Stimulated activated CD8-positive, alpha-beta memory T cell treated with anti-CD3 and anti-CD28 coated beads, Interleukin-15, amount 100 ng/mL, for 48 hours (primary cell): Measurements from ENCODE around the gene TXNIP.

Source experiments
- DNase-seq, 2 donors: peaks; one replicate each; pipeline ENCODE4 v3.0.0-alpha.2; 2020; ENCODE audit warnings: low read depth in 2 of 2

The TXNIP gene

DNA sequence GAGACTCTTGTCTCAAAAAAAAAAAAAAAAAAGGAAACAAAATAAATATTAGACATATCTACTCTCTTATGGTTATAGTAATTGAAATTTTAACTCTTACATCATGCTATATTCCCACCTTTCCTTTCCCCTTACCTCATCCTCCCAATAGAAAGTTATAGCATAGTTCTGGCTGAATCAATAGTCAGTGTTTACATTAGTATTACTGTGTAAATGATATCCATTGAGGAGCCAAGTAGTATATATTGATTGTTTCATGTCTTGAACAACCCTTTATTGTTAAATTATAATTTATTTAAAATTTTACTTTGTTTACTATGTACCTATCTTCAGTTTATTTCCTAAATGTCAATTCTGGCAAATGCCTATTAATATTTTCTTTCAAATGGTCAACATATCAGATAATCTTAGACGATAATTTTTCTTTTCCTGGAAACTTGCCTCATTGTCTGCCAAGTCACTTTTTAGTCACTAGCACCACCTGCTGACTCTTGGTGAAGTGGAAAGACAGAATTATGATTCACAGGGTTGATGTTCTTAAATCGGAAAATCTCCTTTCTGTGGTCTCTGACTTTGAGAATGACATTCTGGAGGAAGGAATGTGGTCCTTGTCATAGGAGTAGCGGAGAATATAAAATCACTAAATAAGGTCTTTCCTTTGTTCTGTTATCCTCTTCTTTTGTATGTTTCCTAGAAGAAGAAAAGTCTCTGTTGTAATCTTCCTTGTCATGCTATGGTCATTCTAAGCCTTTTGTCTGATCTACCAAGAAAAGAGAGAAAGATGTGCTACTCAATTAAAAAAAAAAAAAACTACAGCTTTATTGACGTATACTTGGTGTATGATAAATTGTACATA, 16.6 kb upstream of the TXNIP start:
- no peak for DNase-seq

- DNase-seq = no peak
Observed at GRCh38 chr1:146010126-146010738, 13.9 kb upstream of the TXNIP start.

DNA sequence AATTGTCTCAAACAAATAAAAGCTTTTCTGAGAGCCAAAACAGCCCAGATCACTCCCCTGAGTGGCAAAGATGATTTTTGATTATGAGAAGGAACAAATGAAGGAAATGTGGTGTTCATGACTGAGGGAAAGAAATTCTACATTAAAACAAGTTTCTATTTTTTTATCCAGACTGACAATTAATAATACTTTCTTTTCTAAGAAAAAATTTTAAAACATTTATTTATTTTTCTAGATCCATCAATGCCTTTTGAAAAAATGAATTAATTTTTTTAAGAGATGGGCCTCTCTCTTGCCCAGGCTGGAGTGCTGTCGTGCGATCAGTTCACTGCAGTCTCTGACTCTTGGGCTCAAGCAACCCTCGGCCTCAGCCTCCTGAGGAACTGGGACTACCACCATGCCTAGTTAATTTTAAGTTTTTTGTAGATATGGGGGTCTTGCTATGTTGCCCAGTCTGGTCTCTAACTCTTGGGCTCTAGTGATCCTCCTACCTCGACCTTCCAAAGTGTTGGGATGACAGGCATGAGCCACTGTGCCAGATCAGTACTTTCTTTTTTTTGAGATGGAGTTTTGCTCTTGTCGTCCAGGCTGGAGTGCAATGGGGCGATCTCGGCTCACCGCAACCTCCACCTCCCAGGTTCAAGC, 11.2 kb upstream of the TXNIP start:
- no peak for DNase-seq

GRCh38 chr1:146001709-146002108, 5.3 kb upstream of the TXNIP start:
- DNase-seq = no peak

GRCh38 chr1:145999321-146000024, 3.1 kb upstream of the TXNIP start:
- DNase-seq = no peak

DNA sequence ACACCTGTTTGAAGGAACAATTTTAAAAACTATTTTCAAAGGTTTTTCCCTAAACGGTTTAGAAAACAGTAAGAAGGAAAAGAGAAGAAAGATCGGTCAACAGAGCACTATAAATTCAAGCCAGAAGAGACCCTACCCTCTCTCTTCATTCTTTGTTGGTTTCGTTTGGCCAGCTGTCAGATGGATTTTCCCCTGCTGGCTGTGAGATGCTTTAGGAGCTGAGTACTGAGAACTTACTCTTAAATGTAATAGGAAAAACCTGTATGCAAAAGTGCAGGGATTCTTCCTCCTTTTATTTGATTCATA, 1.3 kb upstream of the TXNIP start:
- DNase-seq = no peak

- peak in 1 of 2 donors; percentile 33 for DNase-seq
Observed at GRCh38 chr1:145997016-145997717, 788 bp upstream of the TXNIP start.

GRCh38 chr1:145995964-145996432, 381 bp downstream of the TXNIP start:
- DNase-seq = no peak

- no peak for DNase-seq
Observed at GRCh38 chr1:145995148-145995881, 1.1 kb downstream of the TXNIP start.

- peak; percentile 32 to 39 for DNase-seq
Observed at GRCh38 chr1:145994391-145995120, 1.8 kb downstream of the TXNIP start.

GRCh38 chr1:145993618-145994390, 2.6 kb downstream of the TXNIP start:
- no peak for DNase-seq

DNA sequence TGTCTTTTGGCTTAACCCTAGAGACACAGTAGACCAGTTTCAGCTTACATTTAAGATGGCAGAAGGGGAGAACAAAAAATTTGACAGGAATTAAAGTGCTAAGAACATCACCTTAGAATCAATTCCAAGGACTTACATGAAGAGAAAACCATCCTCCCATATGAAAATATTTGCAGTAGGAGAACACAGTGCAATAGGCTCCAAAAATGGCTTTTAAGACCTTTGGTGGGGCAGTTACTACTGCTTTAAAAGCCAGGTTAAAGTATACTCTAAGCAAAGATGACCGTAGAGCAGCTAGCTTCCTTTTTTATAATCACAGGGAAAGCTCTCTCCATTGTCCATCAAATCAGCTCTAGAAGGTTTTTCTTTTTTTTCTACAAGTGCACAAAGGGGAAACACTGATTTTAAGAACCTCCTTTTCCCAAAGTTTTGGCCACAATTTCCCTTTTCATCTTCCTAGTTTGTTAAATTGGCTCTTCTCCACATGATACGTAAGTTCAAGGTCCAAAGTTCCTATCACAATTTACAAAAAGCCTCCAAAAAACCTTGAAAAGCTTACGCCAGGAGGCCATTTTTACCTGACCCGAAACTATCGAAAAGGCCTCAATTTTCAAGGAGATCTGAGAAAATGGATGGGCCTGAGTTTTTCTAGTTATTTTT, 3.3 kb downstream of the TXNIP start:
- no peak for DNase-seq

- DNase-seq = no peak
Observed at GRCh38 chr1:145992502-145992936, 3.9 kb downstream of the TXNIP start.

DNA sequence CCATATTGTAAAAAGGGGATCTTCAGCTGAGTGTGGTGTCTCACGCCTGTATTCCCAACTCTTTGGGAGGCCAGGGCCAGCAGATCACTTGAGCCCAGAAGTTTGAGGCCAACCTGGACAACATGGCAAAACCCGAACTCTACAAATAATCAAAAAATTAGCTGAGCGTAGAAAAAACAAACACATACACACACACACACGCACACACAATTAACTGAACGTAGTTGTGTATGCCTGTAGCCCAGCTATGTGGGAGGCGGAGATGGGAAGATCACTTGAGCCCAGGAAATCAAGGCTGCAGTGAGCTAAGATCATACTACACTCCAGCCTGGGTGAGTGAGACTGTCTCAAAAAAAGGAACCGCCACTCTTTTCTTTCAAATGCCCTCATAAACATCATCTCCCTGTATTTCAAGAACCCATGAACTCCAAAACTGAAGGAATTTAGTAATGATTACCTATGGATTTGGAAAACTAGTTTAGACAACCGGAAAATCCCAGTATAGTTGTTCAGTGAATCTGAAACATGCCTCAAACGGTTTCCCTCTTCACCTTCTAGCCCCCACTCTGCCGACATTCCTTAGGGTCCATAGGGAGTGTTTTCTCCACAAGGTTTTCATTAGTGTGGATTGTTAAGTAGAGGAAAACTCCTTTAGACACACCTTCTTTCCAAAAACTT, 4.5 kb downstream of the TXNIP start:
- DNase-seq = no peak

DNA sequence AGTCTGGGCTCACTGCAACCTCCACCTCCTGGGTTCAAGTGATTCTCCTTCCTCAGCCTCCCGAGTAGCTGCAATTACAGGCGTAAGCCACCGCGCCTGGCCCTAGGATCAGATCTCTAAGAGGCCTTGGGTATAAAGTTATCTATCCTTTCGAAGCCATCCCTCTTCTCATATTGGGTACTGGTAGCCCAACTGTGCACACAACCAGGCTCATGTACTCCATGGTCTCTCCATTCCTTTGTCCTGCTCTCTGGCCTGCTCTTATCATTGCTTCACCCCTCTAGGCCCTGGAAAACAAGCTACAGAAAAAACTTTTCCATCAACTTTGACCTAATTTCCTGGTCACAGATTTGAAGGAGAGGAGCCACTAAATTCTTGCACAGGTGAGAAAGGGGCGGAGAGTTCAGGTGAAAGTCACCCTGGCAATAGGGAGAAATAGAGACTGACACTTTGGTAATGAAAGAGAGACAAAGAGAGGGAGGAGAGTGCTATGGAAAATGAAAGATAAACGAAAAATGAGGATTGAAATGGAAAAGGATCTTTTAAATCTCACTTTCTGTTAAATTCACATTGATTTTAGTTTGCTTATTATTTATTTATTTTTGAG, 6.0 kb downstream of the TXNIP start:
- DNase-seq = no peak

GRCh38 chr1:145988773-145989172, 7.6 kb downstream of the TXNIP start:
- no peak for DNase-seq

DNA sequence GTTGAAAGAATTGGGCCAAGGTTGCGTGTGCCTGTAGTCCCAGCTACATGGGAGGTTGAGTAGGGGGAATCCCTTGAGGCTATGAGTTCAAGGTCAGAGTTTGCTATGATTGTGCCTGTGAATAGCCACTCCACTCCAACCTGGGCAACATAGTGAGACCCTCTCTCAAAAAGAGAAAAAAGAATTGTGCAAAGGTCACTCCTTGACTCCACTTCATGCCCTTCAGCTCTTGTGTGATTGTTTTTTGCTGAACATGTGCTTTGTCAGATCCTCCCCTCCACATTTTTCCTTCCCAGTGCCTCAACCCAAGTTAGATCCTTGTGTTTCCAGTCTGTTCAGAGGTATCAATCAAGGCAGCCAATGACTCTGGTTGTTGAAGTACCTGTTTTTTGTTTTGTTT, 8.5 kb downstream of the TXNIP start:
- DNase-seq = no peak

- DNase-seq = no peak
Observed at GRCh38 chr1:145986551-145986950, 9.8 kb downstream of the TXNIP start.
